Measurements from ENCODE around the gene DUSP28.

The DUSP28 gene

GRCh38 chr2:240573516-240574385 is 13.6 kb downstream of the DUSP28 start:
- no peak for DNase-seq

DNA sequence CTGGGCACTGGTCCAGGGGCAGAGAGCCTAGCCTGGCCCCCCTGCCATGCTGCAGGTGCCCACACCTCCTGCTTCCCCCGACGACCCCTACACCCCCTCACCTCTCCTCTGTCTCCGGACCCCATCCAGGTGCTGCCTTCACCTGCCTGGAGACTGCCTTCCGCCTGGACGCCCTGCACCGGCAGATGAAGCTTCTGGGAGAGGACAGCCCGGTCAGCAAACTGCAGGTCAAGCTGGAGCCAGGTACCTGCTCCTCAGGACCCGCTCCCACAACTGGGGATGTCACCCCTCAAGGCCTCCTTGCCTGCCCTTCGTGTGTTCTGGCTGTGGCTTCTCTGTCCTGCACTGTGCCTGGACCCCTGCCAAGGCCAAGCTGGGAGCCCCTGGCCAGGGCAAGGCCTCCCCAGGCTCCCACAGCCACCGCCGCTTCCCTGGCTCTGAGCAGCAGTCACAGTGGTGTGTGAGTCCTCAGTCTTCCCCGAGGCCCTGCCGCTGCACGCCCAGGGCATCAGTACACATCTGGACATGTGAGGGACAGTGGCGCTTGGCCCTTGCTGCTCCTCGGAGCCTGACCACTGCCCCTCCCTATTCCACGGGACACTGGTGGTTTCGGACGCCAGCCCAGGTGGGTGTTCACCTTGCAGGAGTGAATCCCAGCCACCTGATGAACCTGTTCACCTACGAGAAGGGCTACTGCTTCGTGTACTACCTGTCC is 14.4 kb downstream of the DUSP28 start:
- DNase-seq = no peak

DNA sequence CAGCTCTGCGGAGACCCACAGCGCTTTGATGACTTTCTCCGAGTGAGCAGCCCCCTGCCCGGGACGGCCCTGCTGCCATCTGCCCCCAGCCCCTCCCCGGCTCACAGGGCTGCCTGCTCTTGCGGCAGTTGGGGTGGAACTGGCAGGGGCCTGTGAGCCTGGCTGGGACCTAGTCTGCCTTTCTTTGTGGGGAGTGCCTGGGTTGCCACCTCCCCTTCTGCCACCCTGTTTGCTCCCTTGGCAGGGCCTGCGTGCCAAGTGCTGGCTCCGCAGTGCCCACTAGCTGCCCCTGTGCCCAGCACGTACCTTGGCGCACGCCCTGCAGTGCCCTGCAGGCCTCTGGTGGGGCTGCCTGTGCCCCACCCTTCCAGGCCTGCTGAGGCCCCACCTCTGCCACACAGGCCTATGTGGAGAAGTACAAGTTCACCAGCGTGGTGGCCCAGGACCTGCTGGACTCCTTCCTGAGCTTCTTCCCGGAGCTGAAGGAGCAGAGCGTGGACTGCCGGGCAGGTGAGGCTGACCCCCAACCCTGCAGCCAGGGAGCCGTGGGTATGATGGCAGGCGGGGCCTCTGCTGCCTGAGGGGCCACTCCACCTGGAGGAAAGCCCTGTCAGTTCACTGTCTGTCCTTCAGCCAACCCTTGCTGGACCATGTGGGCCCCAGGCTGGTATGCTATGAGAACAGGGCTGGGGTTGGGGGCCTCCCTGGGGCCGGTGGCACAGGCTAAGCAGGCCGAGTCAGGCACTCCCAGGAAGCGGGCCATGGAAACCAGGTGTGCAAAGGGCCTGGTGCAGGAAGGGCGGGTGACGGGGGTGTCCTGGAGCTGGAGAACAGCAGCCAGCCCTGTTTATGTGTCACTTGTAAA is 15.2 kb downstream of the DUSP28 start:
- DNase-seq = no peak

- DNase-seq = no peak
Observed at GRCh38 chr2:240576036-240576435, 15.9 kb downstream of the DUSP28 start.

- no peak for DNase-seq
Observed at GRCh38 chr2:240576436-240577205, 16.5 kb downstream of the DUSP28 start.

- no peak for DNase-seq
Observed at GRCh38 chr2:240577281-240578109, 17.3 kb downstream of the DUSP28 start.

DNA sequence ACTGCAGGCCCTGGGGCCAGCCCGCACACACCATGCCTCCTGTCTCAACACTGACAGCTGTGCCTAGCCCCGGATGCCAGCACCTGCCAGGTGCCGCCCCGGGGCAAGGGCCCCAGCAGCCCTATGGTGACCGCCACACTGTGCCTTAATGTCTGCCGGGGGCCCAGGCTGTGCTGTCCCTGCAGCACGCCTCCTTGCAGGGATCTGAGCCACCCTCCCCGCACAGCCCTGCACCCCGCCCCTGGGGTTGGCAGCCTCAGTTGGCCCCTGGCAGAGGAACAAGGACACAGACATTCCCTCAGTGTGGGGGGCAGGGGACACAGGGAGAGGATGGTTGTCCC is 17.9 kb downstream of the DUSP28 start:
- no peak for DNase-seq

GRCh38 chr2:240578488-240578887 is 18.3 kb downstream of the DUSP28 start:
- DNase-seq = no peak

DNA sequence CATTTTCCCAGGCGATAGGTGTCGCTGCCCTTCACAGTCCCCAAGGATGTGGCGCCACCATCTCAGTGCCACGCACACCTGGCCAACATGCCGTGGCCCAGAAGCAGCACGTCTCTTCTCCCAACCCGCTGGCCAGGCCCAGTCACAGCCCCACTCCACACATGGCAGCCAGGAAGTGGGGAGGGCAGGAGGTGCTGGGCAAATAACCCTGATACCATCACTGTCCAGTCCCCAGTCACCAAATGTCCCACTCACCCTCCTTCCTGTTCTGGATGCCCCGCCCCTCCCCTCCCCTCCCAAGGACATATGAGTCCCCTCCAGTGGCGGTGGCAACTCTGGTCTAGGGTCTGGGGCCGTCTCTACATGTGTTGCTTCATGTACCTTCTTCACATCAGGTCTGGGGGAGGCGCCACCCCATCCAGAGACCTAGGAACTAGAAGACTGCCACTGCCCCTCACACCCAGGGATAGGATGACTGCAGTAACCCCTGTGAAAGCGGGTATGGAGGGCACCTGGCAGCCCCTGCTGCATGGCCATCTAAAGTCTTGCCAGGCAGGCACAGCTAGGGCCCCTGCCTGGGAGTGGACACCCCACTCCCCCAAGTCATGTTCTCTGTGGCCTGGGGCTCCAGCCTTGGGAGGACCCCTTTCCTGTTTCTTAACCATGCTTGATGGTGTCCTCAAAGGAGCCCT is 19.1 kb downstream of the DUSP28 start:
- DNase-seq = no peak

- no peak for DNase-seq
Observed at GRCh38 chr2:240579771-240580614, 19.8 kb downstream of the DUSP28 start.

- DNase-seq = no peak
Observed at GRCh38 chr2:240581811-240582210, 21.7 kb downstream of the DUSP28 start.

DNA sequence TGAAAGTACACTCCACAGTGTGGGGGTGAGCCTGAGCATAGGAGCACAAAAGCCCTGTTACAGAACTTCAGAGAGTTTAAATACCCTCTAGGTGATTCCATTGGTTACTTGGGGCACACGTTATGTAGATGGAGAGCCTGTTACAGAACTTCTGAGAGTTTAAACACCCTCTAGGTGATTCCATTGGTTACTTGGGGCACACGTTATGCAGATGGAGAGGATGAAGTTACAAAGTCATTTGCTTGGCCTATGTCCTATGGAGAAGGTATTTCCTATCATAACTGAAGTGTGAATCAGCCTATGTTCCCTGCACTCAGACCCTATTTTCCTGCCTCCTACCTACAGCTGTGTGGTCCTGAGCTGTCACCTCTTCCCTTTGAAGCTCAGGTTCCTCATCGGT is 22.6 kb downstream of the DUSP28 start:
- DNase-seq = no peak

DNA sequence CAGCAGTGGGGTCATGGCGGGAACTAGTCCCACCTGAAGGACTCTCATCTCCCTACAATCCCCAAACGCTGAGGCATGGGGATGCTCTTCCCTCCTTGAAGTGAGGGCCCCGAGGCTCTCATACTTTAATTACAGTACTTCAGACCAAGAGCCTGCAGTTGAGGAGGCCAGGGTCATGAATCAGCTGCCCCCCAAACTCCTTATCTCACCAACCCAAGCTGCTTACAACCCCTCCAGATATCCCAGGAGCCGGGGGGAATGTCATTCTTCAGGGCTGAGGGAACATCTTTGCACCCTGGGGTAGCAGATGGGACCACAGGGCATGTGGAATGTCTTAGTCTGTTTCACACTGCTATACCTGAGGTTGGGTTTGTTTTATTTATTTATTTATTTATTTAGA is 23.6 kb downstream of the DUSP28 start:
- DNase-seq = no peak

DNA sequence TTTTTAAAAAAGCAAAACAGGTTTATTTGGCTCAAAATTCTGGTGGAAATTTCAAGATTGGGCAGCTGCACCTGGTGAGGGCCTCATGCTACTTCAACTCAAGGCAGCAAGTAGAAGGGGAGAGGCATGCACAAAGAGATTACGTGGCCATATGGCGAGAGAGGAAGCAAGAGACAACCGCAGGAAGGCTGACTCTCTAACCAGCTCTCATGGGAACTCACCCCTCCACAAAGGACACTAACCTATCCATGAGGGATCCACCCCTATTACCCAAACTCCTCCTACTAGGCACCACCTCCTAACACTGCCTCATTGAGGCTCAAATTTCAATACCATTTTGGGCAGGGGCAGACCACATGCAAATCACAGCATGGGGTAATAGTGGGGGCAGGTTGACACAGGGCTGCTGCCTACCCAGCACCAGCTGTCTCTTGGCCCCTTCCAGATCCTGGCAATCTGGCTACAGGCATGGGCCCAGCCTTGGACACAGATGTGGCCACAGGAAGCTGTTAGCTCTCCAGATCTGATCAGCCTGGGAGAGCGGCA is 24.4 kb downstream of the DUSP28 start:
- peak; percentile 87 for DNase-seq

GRCh38 chr2:240585101-240585500 is 24.9 kb downstream of the DUSP28 start:
- no peak for DNase-seq

GRCh38 chr2:240585681-240586197 is 25.6 kb downstream of the DUSP28 start:
- DNase-seq = no peak

GRCh38 chr2:240586198-240586918 is 26.2 kb downstream of the DUSP28 start, which contains the start of gene CAPN10:
TSS of gene CAPN10 (plus strand) at chr2:240586734. CDS start at chr2:240586912, 178 bp downstream.
- DNase-seq = peak; percentile 81

DNA sequence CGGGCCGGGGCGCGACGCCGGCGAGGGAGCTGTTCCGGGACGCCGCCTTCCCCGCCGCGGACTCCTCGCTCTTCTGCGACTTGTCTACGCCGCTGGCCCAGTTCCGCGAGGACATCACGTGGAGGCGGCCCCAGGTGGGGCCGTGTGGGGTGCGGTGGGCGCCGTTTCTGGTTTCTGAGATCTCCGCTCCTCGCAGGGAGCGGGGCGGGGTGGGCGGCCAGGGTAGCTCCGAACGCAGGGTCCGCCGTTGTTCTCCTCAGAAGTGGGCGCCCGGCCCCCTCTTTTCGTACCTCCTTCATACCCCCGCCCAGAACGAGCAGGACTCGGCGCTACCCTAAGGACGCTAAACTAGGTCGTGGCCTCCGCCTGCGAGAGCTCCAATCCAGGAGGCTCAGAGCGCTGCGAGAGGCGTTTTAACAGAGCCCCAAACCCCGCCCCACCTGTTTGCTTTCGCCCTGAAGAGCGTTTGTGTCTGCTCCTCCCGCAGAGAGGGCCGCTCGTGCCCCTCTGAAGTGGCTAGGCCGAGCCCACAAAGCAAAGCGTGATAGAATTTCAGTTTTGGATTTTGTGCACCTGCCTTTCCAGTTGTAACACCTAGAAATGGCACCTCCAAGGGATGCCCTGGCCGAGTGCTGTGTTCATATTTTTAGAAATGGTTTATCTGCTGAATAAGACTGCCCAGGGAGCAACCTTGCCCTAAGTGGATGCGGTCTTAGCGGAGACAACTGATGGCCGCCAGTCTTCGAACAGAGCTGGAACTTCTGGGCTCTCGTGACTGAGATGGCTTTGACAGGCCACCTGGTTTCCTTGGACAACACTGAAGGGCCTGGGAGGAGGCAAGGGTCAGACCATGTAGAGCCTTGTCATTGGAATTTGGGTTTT is 27.0 kb downstream of the DUSP28 start:
- DNase-seq = no peak
